Calu3 (cell line): Measurements from ENCODE around the gene DNAJC7. TPM values are rescaled to one million over a fixed set of nuclear protein-coding genes. Genes with fewer than 3 reads are reported as not detected.

Source experiments
- BruUV-seq: library from RNA; stranded (reverse); fragments of 400-500 nt; replicated peaks from 2 replicates; lab custom pipeline; 2021; lab: Mats Ljungman, UMichigan
- CTCF ChIA-PET: fragments of 300-600 bp; sonication (Branson Sonifier 250); formaldehyde crosslinking; loops from one replicate; lab custom pipeline; 2022; ENCODE audit warnings: antibody characterized with exemption; lab: Charles Lee
- DNase-seq: peaks from one replicate; pipeline ENCODE4 v3.0.0; 2022
- H3K27ac Mint-ChIP-seq: one replicate; pipeline ENCODE4 v1.8.0; 2022; ENCODE audit warnings: mixed read lengths; ENCODE audit not compliant: unreplicated experiment
- H3K27me3 Mint-ChIP-seq: one replicate; pipeline ENCODE4 v1.8.0; 2022; ENCODE audit warnings: mixed read lengths; ENCODE audit not compliant: unreplicated experiment
- H3K36me3 Mint-ChIP-seq: one replicate; pipeline ENCODE4 v1.8.0; 2022; ENCODE audit warnings: mild to moderate bottlenecking, moderate library complexity, mixed read lengths; ENCODE audit not compliant: insufficient read depth, unreplicated experiment
- H3K4me1 Mint-ChIP-seq: one replicate; pipeline ENCODE4 v1.8.0; 2022; ENCODE audit warnings: mild to moderate bottlenecking, low read depth, mixed read lengths; ENCODE audit not compliant: unreplicated experiment
- H3K4me3 Mint-ChIP-seq: one replicate; pipeline ENCODE4 v1.8.0; 2022; ENCODE audit warnings: mild to moderate bottlenecking, low read depth, moderate library complexity, mixed read lengths; ENCODE audit not compliant: unreplicated experiment
- H3K9me3 Mint-ChIP-seq: one replicate; pipeline ENCODE4 v1.8.0; 2022; ENCODE audit warnings: low read depth, mixed read lengths; ENCODE audit not compliant: unreplicated experiment
- CTCF ChIP-seq: fragments of 200-600 bp; IDR thresholded peaks from one replicate; pipeline ENCODE4 v1.8.0; 2022; ENCODE audit warnings: antibody characterized with exemption; ENCODE audit not compliant: unreplicated experiment
- intact Hi-C: fragments of 100-400 bp; cut with micrococcal nuclease; formaldehyde crosslinking; loops from one replicate; pipeline ENCODE4 v1.10.0; 2022; ENCODE audit not compliant: unreplicated experiment
- total RNA-seq: library from RNA; stranded (reverse); gene quantifications from 2 replicates; pipeline ENCODE4 v1.2.3, GENCODE V29; 2022

The DNAJC7 gene
- total RNA-seq, 1 experiment from 2014 or later = 184 TPM

GRCh38 chr17:41959030-41959335 lies 58.3 kb downstream of the DNAJC7 start:
- DNase-seq = no peak
- Mint-ChIP-seq H3K27ac (no peak overlapping the region), H3K4me3 (no peak overlapping the region), H3K27me3 (peaks cover 23% of the 10 kb centered on the region), H3K36me3 (peaks cover 5% of the 10 kb centered on the region), H3K9me3 (no peaks in the 10 kb centered on the region), H3K4me1 (peaks cover 24% of the 10 kb centered on the region)
- no TSS peak for BruUV-seq
- CTCF ChIA-PET = interaction anchor here (0.6 to 1.8 kb wide), 15 partner anchors 10 to 222 kb away, joined by 3 to 9 read pairs (median 3); partner anchors contain the start of genes FKBP10, JUP, NKIRAS2 and ODAD4
- TF ChIP-seq CTCF = no peak
- intact Hi-C loops = loop anchor here (5.0 kb wide), 1 partner anchor 222 kb away; no protein-coding TSS in a partner anchor

GRCh38 chr17:41957869-41958439 lies 59.3 kb downstream of the DNAJC7 start:
- BruUV-seq = no TSS peak
- Mint-ChIP-seq H3K4me1 (peaks cover 24% of the 10 kb centered on the region), H3K36me3 (peaks cover 5% of the 10 kb centered on the region), H3K9me3 (no peaks in the 10 kb centered on the region), H3K4me3 (peak overlapping the region; percentile 15), H3K27ac (peak overlapping the region; percentile 69), H3K27me3 (peaks cover 23% of the 10 kb centered on the region)
- CTCF ChIA-PET = interaction anchor here (0.6 to 2.1 kb wide), 6 partner anchors 28 to 157 kb away, joined by 3 to 7 read pairs (median 4); partner anchors contain the start of gene ODAD4
- DNase-seq = no peak
- no peak for TF ChIP-seq CTCF
- intact Hi-C loops = loop anchor here (5.0 kb wide), 1 partner anchor 221 kb away; no protein-coding TSS in a partner anchor

GRCh38 chr17:41957031-41957868 lies 60.0 kb downstream of the DNAJC7 start:
- Mint-ChIP-seq H3K4me1 (peaks cover 24% of the 10 kb centered on the region), H3K27ac (peak overlapping the region; percentile 69), H3K27me3 (peaks cover 19% of the 10 kb centered on the region), H3K4me3 (peak overlapping the region; percentile 15), H3K9me3 (no peaks in the 10 kb centered on the region), H3K36me3 (peaks cover 5% of the 10 kb centered on the region)
- CTCF ChIA-PET = interaction anchor here (0.5 to 2.1 kb wide), 4 partner anchors 27 to 157 kb away, joined by 3 to 7 read pairs (median 5); partner anchors contain the start of gene ODAD4
- BruUV-seq = no TSS peak
- no peak for TF ChIP-seq CTCF
- intact Hi-C loops = loop anchor here (5.0 kb wide), 1 partner anchor 220 kb away; no protein-coding TSS in a partner anchor
- DNase-seq = no peak

GRCh38 chr17:41956522-41956921 lies 60.7 kb downstream of the DNAJC7 start:
- H3K4me1 Mint-ChIP-seq = peaks cover 24% of the 10 kb centered on the region
- intact Hi-C loops = loop anchor here (5.0 kb wide), 1 partner anchor 219 kb away; no protein-coding TSS in a partner anchor
- BruUV-seq = no TSS peak
- H3K9me3 Mint-ChIP-seq = no peaks in the 10 kb centered on the region
- H3K36me3 Mint-ChIP-seq = peaks cover 5% of the 10 kb centered on the region
- no peak overlapping the region for H3K4me3 Mint-ChIP-seq
- TF ChIP-seq CTCF = no peak
- CTCF ChIA-PET = interaction anchor here (0.7 to 2.1 kb wide), 2 partner anchors 26 to 39 kb away, joined by 3 to 7 read pairs; partner anchors contain the start of gene ODAD4
- peaks cover 11% of the 10 kb centered on the region for H3K27me3 Mint-ChIP-seq
- H3K27ac Mint-ChIP-seq = no peak overlapping the region
- no peak for DNase-seq
